Measurements from ENCODE around the gene TMA16.

The TMA16 gene

DNA sequence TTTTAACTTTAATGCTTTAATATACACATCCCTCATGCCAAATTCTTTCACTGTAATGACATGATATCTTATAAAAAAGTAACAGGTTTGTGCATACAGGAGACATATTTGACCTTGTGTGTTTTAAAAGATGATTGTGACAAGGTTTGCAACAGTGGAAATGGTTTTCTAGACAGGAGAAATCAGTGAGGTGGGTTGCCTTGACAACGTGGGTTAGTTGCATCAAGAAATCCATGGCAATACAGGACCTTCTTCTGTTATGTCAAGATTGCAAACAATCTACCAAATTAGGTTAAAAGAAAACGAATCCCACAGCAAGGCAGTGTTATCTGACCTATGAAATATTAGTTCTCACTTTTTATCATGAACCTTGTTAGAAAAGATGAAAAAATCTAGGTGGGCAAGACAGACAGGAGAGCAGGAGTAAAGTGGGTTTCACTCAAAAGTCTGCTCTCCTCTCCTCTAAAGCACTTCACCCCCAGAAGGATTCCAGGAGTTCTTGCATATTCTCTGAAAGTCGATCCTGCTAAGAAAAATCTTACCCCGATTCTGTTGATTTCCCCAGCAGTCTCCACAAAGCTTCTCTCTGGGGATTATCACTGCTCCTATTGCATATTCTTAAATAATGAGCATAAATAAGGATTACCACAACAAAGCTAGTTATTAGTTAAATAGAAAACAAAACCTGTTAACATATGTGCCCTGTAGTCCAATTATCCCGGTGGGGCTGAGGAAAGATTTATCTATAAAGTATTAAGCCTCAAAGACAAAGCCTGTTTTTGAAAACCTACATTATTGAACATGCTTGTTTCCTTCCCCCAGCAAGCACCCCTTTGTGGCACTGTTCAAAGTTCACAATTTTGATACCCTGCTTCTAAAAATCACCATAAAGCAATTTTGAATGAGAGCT is 71.0 kb downstream of the TMA16 start:
- no peak for DNase-seq

GRCh38 chr4:163566257-163566796 is 71.8 kb downstream of the TMA16 start:
- DNase-seq, result no peak

DNA sequence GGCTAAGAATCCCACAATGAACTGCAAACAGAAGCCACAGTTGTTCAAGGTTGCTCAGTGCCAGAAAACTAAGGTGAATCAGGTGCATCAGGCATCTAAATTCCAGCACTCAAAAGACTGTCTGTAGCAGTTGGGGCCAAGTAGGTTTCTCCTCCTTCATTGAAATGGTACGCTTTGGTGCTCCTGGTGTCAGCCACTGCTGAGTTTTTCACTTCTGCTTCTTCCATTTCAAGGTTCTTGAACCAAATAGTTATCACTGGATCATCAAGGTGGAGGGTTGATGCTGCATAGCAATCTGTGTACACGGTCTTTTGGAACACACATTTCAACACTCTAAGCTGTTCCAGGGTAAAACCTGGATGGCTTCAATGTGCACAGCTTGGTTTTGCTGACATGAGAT is 74.4 kb downstream of the TMA16 start:
- DNase-seq, result no peak

Measured in effector CD8-positive, alpha-beta T cell (primary cell).